ENCODE data around the gene LSAMP. TPM values are rescaled to one million over a fixed set of nuclear protein-coding genes. Genes with fewer than 3 reads are reported as not detected.

The LSAMP gene
- polyA plus RNA-seq, 1 of the 3 experiments (the other 2 are of a cell fraction) = 6.6 TPM

- Histone ChIP-seq H3K27ac (ENCODE audit: low read depth in 2 of 2, low read length in 1 of 2) (no peak overlapping the region), H4K20me1 (ENCODE audit: insufficient read depth) (no peaks in the 10 kb centered on the region), H2AFZ (ENCODE audit: low read depth) (no peak overlapping the region), H3K79me2 (ENCODE audit: insufficient read depth) (no peaks in the 10 kb centered on the region), H3K36me3 (replicated peaks in 1 of 2; ENCODE audit: control insufficient read depth in 1 of 2, insufficient read depth in 2 of 2, low read length in 1 of 2) (no peaks in the 10 kb centered on the region), H3K4me1 (ENCODE audit: control insufficient read depth in 1 of 2, insufficient read depth in 2 of 2, low read depth in 1 of 2, low read length in 1 of 2) (peaks cover 0 to 2% of the 10 kb centered on the region in 2 experiments; a peak in 1 of 4 replicates), H3K27me3 (ENCODE audit: insufficient read depth) (no peaks in the 10 kb centered on the region), H3K4me2 (no peak overlapping the region), H3K9me2 (no peaks in the 10 kb centered on the region), H3F3A (replicated peaks; ENCODE audit: insufficient read depth) (peaks cover 4% of the 10 kb centered on the region), H3K9ac (no peak overlapping the region), H3K9me3 (no peaks in the 10 kb centered on the region), H3K4me3 (ENCODE audit: low read depth in 2 of 2, low read length in 1 of 2) (no peak overlapping the region)
- POLR2A ChIA-PET = no interaction called here
- no peak for DNase-seq
- CTCF ChIA-PET = interaction anchor here (1.0 kb wide), 1 partner anchor 12 kb away, joined by 3 read pairs; no protein-coding TSS in a partner anchor
- TF ChIP-seq CHD2 (IDR thresholded peaks at IDR 0.05; ENCODE audit: low read length, partially characterized antibody) (no peak), MEF2A (IDR thresholded peaks at IDR 0.05; ENCODE audit: borderline replicate concordance, low read depth) (no peak), TCF12 (IDR thresholded peaks at IDR 0.05) (no peak), RAD21 (IDR thresholded peaks at IDR 0.05; ENCODE audit: low read length) (no peak), POLR2AphosphoS5 (IDR thresholded peaks at IDR 0.05; ENCODE audit: low read depth, low read length) (no peak), TEAD4 (IDR thresholded peaks at IDR 0.05; ENCODE audit: borderline replicate concordance, insufficient read depth) (no peak), USF2 (IDR thresholded peaks at IDR 0.05; ENCODE audit: borderline replicate concordance, low read depth, low read length) (no peak), GATA2 (CRISPR knock-in tag; IDR thresholded peaks at IDR 0.05) (no peak), RCOR1 (IDR thresholded peaks at IDR 0.05; ENCODE audit: low read length) (no peak), FOXM1 (IDR thresholded peaks at IDR 0.05; ENCODE audit: low read depth) (no peak), CTCF (IDR thresholded peaks at IDR 0.05) (no peak), FOSL2 (IDR thresholded peaks at IDR 0.05; ENCODE audit: borderline replicate concordance, low read depth) (no peak), EP300 (IDR thresholded peaks at IDR 0.05; ENCODE audit: borderline replicate concordance in 1 of 2, low read depth in 1 of 2, low read length in 1 of 2) (no peak), TAF1 (IDR thresholded peaks at IDR 0.05; ENCODE audit: borderline replicate concordance, low read depth, low read length) (no peak), PBX3 (IDR thresholded peaks at IDR 0.05) (no peak), IRF3 (IDR thresholded peaks at IDR 0.05; ENCODE audit: low read depth, low read length) (no peak)
These were observed 544.3 kb downstream of the LSAMP start for GRCh38 chr3:115901008-115901407.

Data from SK-N-SH (cell line).